Pancreas (tissue), 10 donors: ENCODE data around the gene GLMP. TPM values are rescaled to one million over a fixed set of nuclear protein-coding genes. Genes with fewer than 3 reads are reported as not detected.
A peak's percentile ranks its signal among the peaks of the same experiment; 100 is the strongest.

ENCODE experiments used
- ATAC-seq, 4 donors: fragments of 200-7000 bp; cut with Tn5 transposase; one replicate each; pipeline versions ENCODE4 v1.8.0 to v1.9.1; 2020; ENCODE audit warnings: mild to moderate bottlenecking in 4 of 4, moderate library complexity in 4 of 4
- DNase-seq, 6 donors: peaks; one replicate each; pipeline ENCODE4 v3.0.0-alpha.2; 2020
- FAIRE-seq: peaks from 2 replicates; lab custom pipeline; 2012; peaks lifted over from hg19 to GRCh38; lab: Jason Lieb, UNC
- H3K27ac ChIP-seq, 4 donors: fragments of 200-600 bp; sonication (generic); 1 replicate in 3 of 4; 2 replicates in 1 of 4; pipeline versions ENCODE4 v1.5.0 to v1.8.0; 2020
- H3K27me3 ChIP-seq, 4 donors: fragments of 200-600 bp; one replicate each; pipeline ENCODE4 v1.8.0; 2021
- H3K36me3 ChIP-seq, 3 donors: fragments of 200-600 bp; sonication (generic) in 1 of 3; one replicate each; pipeline versions ENCODE4 v1.5.0 to v1.8.0; 2020 to 2021
- H3K4me1 ChIP-seq, 3 donors: fragments of 200-600 bp; one replicate each; pipeline ENCODE4 v1.8.0; 2021
- H3K4me3 ChIP-seq, 4 donors: fragments of 200-600 bp; sonication (generic) in 2 of 4; one replicate each; pipeline versions ENCODE4 v1.5.0 to v1.8.0; 2020 to 2021
- H3K9me3 ChIP-seq, 4 donors: fragments of 200-600 bp; one replicate each; pipeline ENCODE4 v1.8.0; 2021
- WGBS, 2 donors: extraction: QIAGEN DNeasy Blood & Tissue Kit; methylation state at CpG; one replicate each; pipeline ENCODE4 v1.1.7; 2013; 5-methylcytosine and 5-hydroxymethylcytosine counted together
- intact Hi-C, 3 donors: fragments of 100-400 bp; cut with DNase I; formaldehyde crosslinking; loops; one replicate each; pipeline versions ENCODE4 v1.11.1 to v1.14.2; 2022
- polyA plus RNA-seq, 2 donors: library from polyadenylated mRNA; stranded (reverse); fragments of 200-250 nt; gene quantifications; one replicate each; pipeline ENCODE4 v1.2.3, GENCODE V29; 2013
- total RNA-seq, 6 donors: library from RNA; stranded (reverse); fragmentation: NEBNext Ultra II Directional in 4 of 6; extraction: Animal tissue kit (Norgen Biotek cat#: 25700) in 4 of 6; gene quantifications; one replicate each; pipeline versions ENCODE4 v1.2.1 to v1.2.4, GENCODE V29; 2021 to 2023
- TF ChIP-seq, protein P1 (sequence below), 4 donors: fragments of 200-600 bp; sonication (generic) in 3 of 4; IDR thresholded peaks; one replicate each; pipeline versions ENCODE4 v1.5.0 to v1.8.0; 2021; ENCODE audit warnings: antibody characterized with exemption in 4 of 4
- donor health status: healthy with polysubstance abuse.
- donor health status: DM: no; HTN: no; CAD: no; lungs with moderate emphysema.
- donor health status: DM: no; HTN: no; CAD: no.
- donor health status: control.
- donor health status: control.
- donor health status: Bipolar disorder and iron deficiency.
- donor health status: DM: yes; HTN: yes; CAD: no.
- donor health status: DM: no; HTN: no; CAD: no.
- donor health status: DM: no; HTN: no; CAD: no.
- donor health status: DM: yes; HTN: yes; CAD: no.

Gene GLMP
- total and polyA plus RNA-seq, 8 donors, result 11.1 to 32.5 (median 23.0) TPM

DNA sequence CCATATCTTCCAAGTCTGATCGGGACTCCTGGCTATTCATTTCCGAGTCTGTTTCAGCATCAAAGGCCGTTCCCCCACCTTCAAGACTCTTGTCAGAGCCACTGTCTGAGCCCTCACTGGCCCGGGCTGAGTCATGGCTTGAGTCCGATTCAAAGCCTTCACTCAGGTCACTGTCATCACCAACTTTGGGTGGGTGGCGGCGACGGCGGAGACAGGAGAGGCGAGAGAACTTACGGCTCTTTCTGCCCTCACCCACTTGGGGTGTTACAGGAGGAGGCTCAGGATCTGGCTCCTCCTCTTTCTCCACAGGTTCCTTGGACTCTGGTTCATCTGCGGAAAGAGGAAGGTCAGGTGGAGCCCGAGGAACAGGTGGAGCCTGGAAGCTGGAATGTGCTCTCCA is 29.4 kb downstream of the GLMP start:
- no peak overlapping the region for H3K4me3 ChIP-seq
- 87% methylated on average over 13 of the region's 13 CpGs for WGBS, 2 donors
- ATAC-seq (no peak), FAIRE-seq (no peak), DNase-seq (no peak)
- no peaks in the 10 kb centered on the region for H3K4me1 ChIP-seq
- TF ChIP-seq, protein P1, sequence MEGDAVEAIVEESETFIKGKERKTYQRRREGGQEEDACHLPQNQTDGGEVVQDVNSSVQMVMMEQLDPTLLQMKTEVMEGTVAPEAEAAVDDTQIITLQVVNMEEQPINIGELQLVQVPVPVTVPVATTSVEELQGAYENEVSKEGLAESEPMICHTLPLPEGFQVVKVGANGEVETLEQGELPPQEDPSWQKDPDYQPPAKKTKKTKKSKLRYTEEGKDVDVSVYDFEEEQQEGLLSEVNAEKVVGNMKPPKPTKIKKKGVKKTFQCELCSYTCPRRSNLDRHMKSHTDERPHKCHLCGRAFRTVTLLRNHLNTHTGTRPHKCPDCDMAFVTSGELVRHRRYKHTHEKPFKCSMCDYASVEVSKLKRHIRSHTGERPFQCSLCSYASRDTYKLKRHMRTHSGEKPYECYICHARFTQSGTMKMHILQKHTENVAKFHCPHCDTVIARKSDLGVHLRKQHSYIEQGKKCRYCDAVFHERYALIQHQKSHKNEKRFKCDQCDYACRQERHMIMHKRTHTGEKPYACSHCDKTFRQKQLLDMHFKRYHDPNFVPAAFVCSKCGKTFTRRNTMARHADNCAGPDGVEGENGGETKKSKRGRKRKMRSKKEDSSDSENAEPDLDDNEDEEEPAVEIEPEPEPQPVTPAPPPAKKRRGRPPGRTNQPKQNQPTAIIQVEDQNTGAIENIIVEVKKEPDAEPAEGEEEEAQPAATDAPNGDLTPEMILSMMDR (IDR thresholded peaks at IDR 0.05), result no peak
- no peaks in the 10 kb centered on the region for H3K9me3 ChIP-seq
- H3K27ac ChIP-seq, result no peak overlapping the region
- H3K36me3 ChIP-seq, result peaks cover 7 to 60% (median 41%) of the 10 kb centered on the region in 3 donors
- no peaks in the 10 kb centered on the region for H3K27me3 ChIP-seq
- intact Hi-C loops, result no loop called here

GRCh38 chr1:156263288-156263655 is 32.2 kb downstream of the GLMP start:
- peaks cover 12 to 79% (median 58%) of the 10 kb centered on the region in 3 donors for H3K36me3 ChIP-seq
- ATAC-seq (no peak), FAIRE-seq (no peak), DNase-seq (no peak)
- H3K4me3 ChIP-seq, result no peak overlapping the region
- H3K9me3 ChIP-seq, result no peaks in the 10 kb centered on the region
- intact Hi-C loops, result no loop called here
- no peaks in the 10 kb centered on the region for H3K27me3 ChIP-seq
- no peak overlapping the region for H3K27ac ChIP-seq
- 78 to 86% methylated on average over 9 of the region's 9 CpGs for WGBS, 2 donors
- TF ChIP-seq, protein P1 (IDR thresholded peaks at IDR 0.05), result no peak
- no peaks in the 10 kb centered on the region for H3K4me1 ChIP-seq

DNA sequence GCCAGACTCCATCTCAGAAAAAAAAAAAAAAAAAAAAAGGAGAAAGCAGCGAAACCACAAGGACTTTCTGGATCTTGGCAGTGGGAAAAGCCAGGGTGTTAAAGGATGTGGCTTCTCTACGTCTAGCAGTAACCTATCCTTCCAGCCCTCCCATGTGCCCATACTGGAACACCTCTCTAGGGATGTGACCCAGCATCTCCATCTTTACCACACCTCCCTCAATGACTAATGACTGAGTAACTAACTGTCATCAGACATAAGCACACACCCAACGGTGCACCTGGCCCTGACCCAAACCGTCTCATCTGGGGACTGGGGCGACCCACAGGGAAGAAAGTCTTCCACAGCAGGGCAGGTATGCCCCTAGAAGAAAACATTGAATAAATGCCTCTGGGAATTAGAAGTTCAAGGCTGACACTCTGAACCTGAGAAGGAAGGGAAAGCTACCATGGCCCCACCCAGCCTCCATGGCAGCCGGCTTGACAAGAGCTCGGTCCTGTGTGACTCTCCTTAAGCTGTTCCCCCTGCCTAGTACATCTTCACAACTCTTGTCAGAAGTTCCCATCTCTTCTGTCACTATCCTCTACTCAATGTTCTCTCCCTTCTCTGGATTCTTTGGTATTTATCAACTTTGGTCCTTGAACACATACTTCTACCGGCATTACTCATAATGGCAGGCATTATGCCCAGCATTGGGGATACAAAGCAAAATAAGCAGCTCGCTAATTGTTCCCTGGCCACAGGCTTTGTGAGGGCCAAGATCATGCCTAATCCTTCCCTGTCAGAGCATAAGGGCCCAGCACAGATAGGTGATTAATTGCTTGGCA is 32.8 kb downstream of the GLMP start:
- peak in 1 of 4 donors; percentile 10 for ATAC-seq
- 85 to 87% methylated on average over 9 of the region's 9 CpGs for WGBS, 2 donors

GRCh38 chr1:156260896-156261295 is 34.6 kb downstream of the GLMP start:
- WGBS, 2 donors, result 90 to 93% methylated on average over 2 of the region's 2 CpGs
- Histone ChIP-seq H3K27ac (no peak overlapping the region), H3K36me3 (peaks cover 13 to 71% (median 45%) of the 10 kb centered on the region in 3 donors), H3K9me3 (no peaks in the 10 kb centered on the region), H3K27me3 (no peaks in the 10 kb centered on the region), H3K4me1 (no peaks in the 10 kb centered on the region), H3K4me3 (no peak overlapping the region)
- intact Hi-C loops, result no loop called here
- ATAC-seq (no peak), FAIRE-seq (no peak), DNase-seq (no peak)
- TF ChIP-seq, protein P1 (IDR thresholded peaks at IDR 0.05), result no peak

More for the DNA sequence above, 32.8 kb downstream of the GLMP start:
- Histone ChIP-seq H3K4me3 (no peak overlapping the region), H3K27ac (no peak overlapping the region), H3K4me1 (no peaks in the 10 kb centered on the region), H3K27me3 (no peaks in the 10 kb centered on the region), H3K36me3 (peaks cover 8 to 78% (median 58%) of the 10 kb centered on the region in 3 donors), H3K9me3 (no peaks in the 10 kb centered on the region)
- FAIRE-seq, result no peak
- TF ChIP-seq, protein P1 (IDR thresholded peaks at IDR 0.05), result no peak
- intact Hi-C loops, result no loop called here
- no peak for DNase-seq

DNA sequence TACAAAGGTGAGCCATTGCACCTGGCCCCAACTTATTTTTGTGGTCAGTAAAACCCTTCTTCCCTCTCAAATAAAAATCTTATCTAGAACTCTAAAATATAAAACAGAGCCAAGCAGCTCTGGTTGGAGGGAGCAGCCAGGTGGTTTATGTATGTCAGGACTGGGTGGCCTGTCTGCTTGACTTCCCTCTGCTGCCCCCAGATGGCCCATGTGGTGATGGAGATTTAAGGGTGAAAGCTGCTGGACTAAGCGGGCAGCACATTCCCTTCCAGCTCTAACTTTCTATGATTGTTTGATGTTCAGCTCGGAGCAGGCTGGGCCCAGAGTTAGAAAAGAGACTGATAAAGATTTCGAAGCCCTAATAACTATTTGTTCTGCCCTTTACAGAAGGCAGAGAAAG is 35.7 kb downstream of the GLMP start:
- H3K4me1 ChIP-seq, result no peaks in the 10 kb centered on the region
- no peaks in the 10 kb centered on the region for H3K27me3 ChIP-seq
- no peak overlapping the region for H3K4me3 ChIP-seq
- FAIRE-seq, result no peak
- WGBS, 2 donors, result 87% methylated on average over 3 of the region's 3 CpGs
- DNase-seq, result no peak
- H3K9me3 ChIP-seq, result no peaks in the 10 kb centered on the region
- peaks cover 20 to 62% (median 45%) of the 10 kb centered on the region in 3 donors for H3K36me3 ChIP-seq
- no peak for ATAC-seq
- TF ChIP-seq, protein P1 (IDR thresholded peaks at IDR 0.05), result no peak
- intact Hi-C loops, result no loop called here
- H3K27ac ChIP-seq, result no peak overlapping the region
